Ovary (tissue), 3 donors: ENCODE data around the gene IFI44L.

Experiments
- CTCF ChIP-seq, 3 donors: fragments of 450-650 bp in 2 of 3; fragments of 200-600 bp in 1 of 3; IDR thresholded peaks; one replicate each; pipeline versions ENCODE4 v1.5.1 to v1.8.0; 2016 to 2022; ENCODE audit warnings: antibody characterized with exemption in 3 of 3, mild to moderate bottlenecking in 1 of 3
- EP300 ChIP-seq: sonication (generic); formaldehyde crosslinking; IDR thresholded peaks from one replicate; pipeline ENCODE4 v1.6.1; 2017; ENCODE audit warnings: antibody characterized with exemption
- POLR2A ChIP-seq: fragments of 450-650 bp; IDR thresholded peaks from one replicate; pipeline ENCODE4 v1.6.1; 2017; ENCODE audit warnings: antibody characterized with exemption, mild to moderate bottlenecking, moderate library complexity
- donor health status: DM: no; HTN: no; CAD: no.

DNA sequence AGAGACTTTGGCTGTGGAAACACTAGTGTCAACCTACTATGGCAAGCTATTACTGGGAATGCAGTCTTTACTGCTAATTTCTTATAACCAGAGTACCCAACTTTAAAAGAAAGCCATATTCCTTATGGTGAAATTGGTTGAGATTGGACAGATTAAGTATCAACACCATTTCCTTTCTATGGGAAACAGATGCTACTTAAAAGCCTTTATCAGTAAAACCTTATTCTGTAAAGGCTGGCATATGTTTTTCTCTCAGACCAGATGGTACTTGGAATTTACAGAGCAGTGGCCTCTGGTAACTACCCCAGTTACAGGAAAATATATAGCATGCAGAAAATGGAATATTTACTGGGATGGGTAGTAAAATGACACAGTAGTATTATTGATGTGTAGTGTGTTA lies 48.2 kb downstream of the IFI44L start:
- TF ChIP-seq CTCF (IDR thresholded peaks at IDR 0.05) (no peak), POLR2A (no peak), EP300 (no peak)
